IMR-90 (cell line): ENCODE results near the gene FBXL14. TPM values are rescaled to one million over a fixed set of nuclear protein-coding genes. Genes with fewer than 3 reads are reported as not detected.
A peak's percentile ranks its signal among the peaks of the same experiment; 100 is the strongest.

Experiments
- ATAC-seq: fragments of 200-7000 bp; cut with Tn5 transposase; 2 replicates; pipeline ENCODE4 v1.9.1; 2020; ENCODE audit warnings: low read depth, mild to moderate bottlenecking, moderate library complexity
- BruUV-seq: library from RNA; stranded (reverse); fragments of 400-500 nt; replicated peaks from 2 replicates; lab custom pipeline; 2021; lab: Mats Ljungman, UMichigan
- CTCF ChIA-PET: fragments of 300-600 bp; formaldehyde crosslinking; extraction: SDS; loops from one replicate; lab custom pipeline; 2021; ENCODE audit warnings: antibody characterized with exemption; lab: Yijun Ruan, JAX
- POLR2A ChIA-PET: fragments of 300-600 bp; sonication (Branson Sonifier 250); formaldehyde crosslinking; loops from one replicate; lab custom pipeline; 2022; ENCODE audit warnings: antibody characterized with exemption; ENCODE audit not compliant: unreplicated experiment; lab: Charles Lee
- DNase-seq: peaks from one replicate; pipeline ENCODE4 v3.0.0; 2013
- H2AFZ ChIP-seq: replicated peaks from 2 replicates; pipeline ENCODE3; 2013; ENCODE audit warnings: low read length, mild to moderate bottlenecking; ENCODE audit not compliant: poor library complexity
- H2AK5ac ChIP-seq: 2 replicates; pipeline ENCODE4 v1.6.1; 2013; ENCODE audit warnings: low read depth, low read length, inconsistent platforms
- H2AK9ac ChIP-seq: replicated peaks from 2 replicates; pipeline ENCODE3; 2013; ENCODE audit warnings: mild to moderate bottlenecking, low read depth, low read length, moderate library complexity; ENCODE audit not compliant: poor library complexity
- H2BK120ac ChIP-seq: 2 replicates; pipeline ENCODE4 v1.6.1; 2013; ENCODE audit warnings: low read depth, low read length, inconsistent platforms
- H2BK15ac ChIP-seq: 3 replicates; pipeline ENCODE4 v1.6.1; 2013; ENCODE audit warnings: low read depth, low read length, inconsistent platforms
- H2BK20ac ChIP-seq: 2 replicates; pipeline ENCODE4 v1.6.1; 2013; ENCODE audit warnings: low read depth, mild to moderate bottlenecking, inconsistent platforms, low read length, moderate library complexity
- H2BK5ac ChIP-seq: 2 replicates; pipeline ENCODE4 v1.6.1; 2013; ENCODE audit warnings: mild to moderate bottlenecking, low read depth, low read length, inconsistent platforms; ENCODE audit not compliant: poor library complexity, severe bottlenecking
- H3K14ac ChIP-seq: replicated peaks from 2 replicates; pipeline ENCODE4 v1.6.1; 2013; ENCODE audit warnings: low read depth, low read length, inconsistent platforms
- H3K18ac ChIP-seq: 2 replicates; pipeline ENCODE4 v1.6.1; 2013; ENCODE audit warnings: low read depth, low read length, control low read depth
- H3K23ac ChIP-seq: 2 replicates; pipeline ENCODE4 v1.6.1; 2013; ENCODE audit warnings: low read depth, low read length, inconsistent platforms
- H3K27ac ChIP-seq: 2 replicates; pipeline ENCODE4 v1.5.1; 2013; ENCODE audit warnings: mild to moderate bottlenecking, control low read depth, low read length; ENCODE audit not compliant: insufficient read depth
- H3K27me3 ChIP-seq: 2 replicates; pipeline ENCODE4 v1.6.1; 2013; ENCODE audit warnings: low read length; ENCODE audit not compliant: control insufficient read depth, insufficient read depth
- H3K36me3 ChIP-seq: 2 replicates; pipeline ENCODE4 v1.6.1; 2013; ENCODE audit warnings: low read length, mixed read lengths; ENCODE audit not compliant: control insufficient read depth, insufficient read depth
- H3K4ac ChIP-seq: 2 replicates; pipeline ENCODE4 v1.6.1; 2013; ENCODE audit warnings: low read depth, low read length, inconsistent platforms
- H3K4me1 ChIP-seq: 2 replicates; pipeline ENCODE4 v1.6.1; 2013; ENCODE audit warnings: low read length, mixed read lengths; ENCODE audit not compliant: control insufficient read depth, insufficient read depth
- H3K4me2 ChIP-seq: 2 replicates; pipeline ENCODE4 v1.6.1; 2013; ENCODE audit warnings: low read depth, mild to moderate bottlenecking, control low read depth, low read length, moderate library complexity
- H3K4me3 ChIP-seq: 2 replicates; pipeline ENCODE4 v1.5.1; 2013; ENCODE audit warnings: low read depth, mild to moderate bottlenecking, control low read depth, low read length, moderate library complexity; ENCODE audit not compliant: insufficient read depth
- H3K56ac ChIP-seq: 2 replicates; pipeline ENCODE4 v1.6.1; 2013; ENCODE audit warnings: low read length, inconsistent platforms; ENCODE audit not compliant: insufficient read depth; ENCODE audit errors: extremely low read depth
- H3K79me1 ChIP-seq, 2 experiments: 2 replicates each; pipeline ENCODE4 v1.6.1; 2013; ENCODE audit warnings: low read length in 2 of 2, inconsistent platforms in 1 of 2, low read depth in 1 of 2
- H3K9ac ChIP-seq: 2 replicates; pipeline ENCODE4 v1.6.1; 2013; ENCODE audit warnings: low read depth, low read length, control low read depth
- H3K9me1 ChIP-seq: 2 replicates; pipeline ENCODE4 v1.6.1; 2013; ENCODE audit warnings: low read length, inconsistent platforms; ENCODE audit not compliant: insufficient read depth
- H3K9me3 ChIP-seq: 2 replicates; pipeline ENCODE4 v1.6.1; 2013; ENCODE audit warnings: low read length; ENCODE audit not compliant: control insufficient read depth, insufficient read depth
- H4K20me1 ChIP-seq: 2 replicates; pipeline ENCODE4 v1.6.1; 2013; ENCODE audit warnings: low read length, inconsistent platforms; ENCODE audit not compliant: insufficient read depth
- H4K5ac ChIP-seq: 2 replicates; pipeline ENCODE4 v1.6.1; 2013; ENCODE audit warnings: mild to moderate bottlenecking, low read depth, low read length, control low read depth
- H4K8ac ChIP-seq, 2 experiments: 2 replicates each; pipeline ENCODE4 v1.6.1; 2013; ENCODE audit warnings: low read depth in 2 of 2, low read length in 2 of 2, control low read depth in 1 of 2, inconsistent platforms in 1 of 2
- H4K91ac ChIP-seq: 2 replicates; pipeline ENCODE4 v1.6.1; 2013; ENCODE audit warnings: low read depth, low read length, inconsistent platforms; ENCODE audit not compliant: insufficient read depth
- CEBPB ChIP-seq: IDR thresholded peaks from 2 replicates; pipeline ENCODE4 v1.6.1; 2012; ENCODE audit warnings: low read depth, low read length, improper control_type of control experiment
- NFE2L2 ChIP-seq: fragments of 150-350 bp; IDR thresholded peaks from 2 replicates; pipeline ENCODE4 v1.6.1; 2016; ENCODE audit warnings: low read depth, mild to moderate bottlenecking, low read length
- RFX5 ChIP-seq: IDR thresholded peaks from 2 replicates; pipeline ENCODE4 v1.8.0; 2012; ENCODE audit warnings: low read depth, mild to moderate bottlenecking, low read length, moderate library complexity
- WGBS, 2 experiments: methylation state at CpG; one replicate each; pipeline versions ENCODE4 v1.1.5 to v1.1.7; 2013; ENCODE audit warnings: missing lambda C conversion rate in 2 of 2; ENCODE audit not compliant: insufficient read length in 1 of 2; ENCODE audit errors: extremely low coverage in 2 of 2; 5-methylcytosine and 5-hydroxymethylcytosine counted together
- dilution Hi-C: fragments of 300-500 bp; cut with HindIII; formaldehyde crosslinking; loops from one replicate; pipeline ENCODE4 v1.14.3; 2018; ENCODE audit warnings: low sequenced_read_pairs; ENCODE audit not compliant: unreplicated experiment
- in situ Hi-C: fragments of 300-500 bp; cut with MboI; formaldehyde crosslinking; loops from 3 replicates; pipeline ENCODE4 v1.14.3; 2019; ENCODE audit warnings: low sequenced_read_pairs, inconsistent platforms, mixed read lengths
- intact Hi-C: fragments of 100-400 bp; cut with micrococcal nuclease; formaldehyde crosslinking; loops from 2 replicates; pipeline ENCODE4 v1.10.0; 2022
- polyA plus RNA-seq, 3 experiments: library from polyadenylated mRNA; depleted of rRNA; stranded (reverse); fragments of >200 nt; gene quantifications; 2 replicates each; pipeline ENCODE4 v1.2.3, GENCODE V29; 2012; ENCODE audit warnings: low replicate concordance in 1 of 3
- total RNA-seq: library from RNA; depleted of rRNA; stranded (reverse); fragments of >200 nt; gene quantifications from 2 replicates; pipeline ENCODE4 v1.2.3, GENCODE V29; 2012

FBXL14 gene
- total and polyA plus RNA-seq, 2 of the 4 experiments (the other 2 are of a cell fraction): 4.7 to 7.3 TPM

DNA sequence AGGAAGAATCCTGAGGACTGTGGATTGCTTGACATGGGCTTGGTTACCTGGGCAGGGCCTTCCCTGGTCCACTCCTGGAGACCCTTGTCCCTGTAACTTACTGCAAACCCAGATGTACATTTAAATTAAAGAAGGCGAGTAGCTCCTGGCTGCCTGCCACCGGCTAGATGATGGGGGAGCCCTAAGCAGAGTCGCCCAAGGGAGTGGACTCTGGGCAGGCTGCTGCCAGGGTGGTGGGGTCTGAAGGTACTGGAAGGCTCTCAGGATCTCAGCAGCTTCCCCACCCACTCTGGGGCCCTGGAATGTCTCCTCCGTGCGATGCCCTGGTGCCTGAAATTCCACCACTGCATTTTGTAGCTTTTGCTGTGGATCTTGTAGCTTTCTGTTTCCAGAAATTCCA lies 74.7 kb downstream of the FBXL14 start:
- peak overlapping the region; percentile 4; the same call in 1 of the 2 replicates for H3K56ac ChIP-seq
- peak overlapping the region; percentile 64 for H2BK20ac ChIP-seq
- peak overlapping the region; percentile 16 for H2AK5ac ChIP-seq
- H2AFZ ChIP-seq: peak overlapping the region; percentile 17
- ATAC-seq (peak; percentile 25), DNase-seq (no peak)
- peak overlapping the region; percentile 20; the same call in 2 of the 3 replicates for H2BK15ac ChIP-seq
- H2BK120ac ChIP-seq: peak overlapping the region; percentile 78
- BruUV-seq: no TSS peak
- H3K14ac ChIP-seq: peak overlapping the region; percentile 35; the same call in 1 of the 2 replicates
- peak overlapping the region; percentile 32 for H3K4me2 ChIP-seq
- peak overlapping the region; percentile 22; the same call in 1 of the 2 replicates for H3K18ac ChIP-seq
- H3K9me1 ChIP-seq: peaks cover 8% of the 10 kb centered on the region
- intact Hi-C loops (no loop called here), in situ Hi-C loops (no loop called here), dilution Hi-C loops (no loop called here)
- peak overlapping the region; percentile 8 for H2AK9ac ChIP-seq
- POLR2A ChIA-PET: interaction anchor here (0.5 to 1.0 kb wide), 2 partner anchors 21 to 46 kb away, joined by 3 to 4 read pairs; no protein-coding TSS in a partner anchor
- TF ChIP-seq RFX5: no peak
- TF ChIP-seq NFE2L2: no peak
- no peak for TF ChIP-seq CEBPB
- 0 out of 4 replicates have a peak, but pooled peaks cover 0 to 5% of the 10 kb centered on the region in 2 experiments for H3K79me1 ChIP-seq
- peak overlapping the region; percentile 47 for H4K91ac ChIP-seq
- no peaks in the 10 kb centered on the region for H3K27me3 ChIP-seq
- peak overlapping the region; percentile 54 for H3K4ac ChIP-seq
- peak overlapping the region; percentile 8 for H2BK5ac ChIP-seq
- H3K9ac ChIP-seq: no peak overlapping the region
- H4K8ac ChIP-seq: peak overlapping the region in 1 of 2 experiments; percentile 62; a peak in 1 of 4 replicates
- H3K27ac ChIP-seq: no peak overlapping the region
- no peaks in the 10 kb centered on the region for H4K20me1 ChIP-seq
- H3K9me3 ChIP-seq: no peaks in the 10 kb centered on the region
- no peaks in the 10 kb centered on the region for H3K36me3 ChIP-seq
- H4K5ac ChIP-seq: no peak overlapping the region
- H3K23ac ChIP-seq: peak overlapping the region; percentile 66
- no CpG with 5 or more reads among the region's 5 CpGs for WGBS, 2 experiments
- CTCF ChIA-PET: interaction anchor here (0.6 to 1.2 kb wide), 2 partner anchors 340 to 402 kb away, joined by 3 to 4 read pairs; no protein-coding TSS in a partner anchor
- H3K4me3 ChIP-seq: no peak overlapping the region
- peaks cover 16% of the 10 kb centered on the region for H3K4me1 ChIP-seq
